Measurements from ENCODE around the gene CEP97.
A peak's percentile ranks its signal among the peaks of the same experiment; 100 is the strongest.
"Not testable (repeated sequence)": the region's sequence is repeated elsewhere in the genome, so short reads cannot be mapped to it uniquely, and the experiment has no call there.

The CEP97 gene

GRCh38 chr3:101690972-101691371 is 33.4 kb upstream of the CEP97 start:
- no peak overlapping the region for H2AFZ ChIP-seq (ENCODE audit: low read depth, low read length)
- H4K20me1 ChIP-seq (ENCODE audit: insufficient read depth, low read length): no peaks in the 10 kb centered on the region
- TF ChIP-seq EZH2phosphoT487 (IDR thresholded peaks at IDR 0.05; ENCODE audit: low read depth) (no peak), CTCF (IDR thresholded peaks at IDR 0.05; ENCODE audit: low read depth, low read length) (peak; percentile 30)
- H3K4me3 ChIP-seq (ENCODE audit: low read length): no peak overlapping the region; the same call in 1 of the 2 replicates
- peak overlapping the region; percentile 39 for H3K27ac ChIP-seq (ENCODE audit: low read length)
- H3K4me2 ChIP-seq (ENCODE audit: low read length): peak overlapping the region; percentile 58
- H3K36me3 ChIP-seq (replicated peaks; ENCODE audit: low read depth, low read length): peaks cover 3% of the 10 kb centered on the region
- no peak overlapping the region for H3K9ac ChIP-seq (ENCODE audit: low read length)
- peaks cover 22% of the 10 kb centered on the region for H3K4me1 ChIP-seq (ENCODE audit: low read length)
- H3K27me3 ChIP-seq (ENCODE audit: low read depth, low read length): no peaks in the 10 kb centered on the region
- H3K79me2 ChIP-seq (ENCODE audit: low read length): peaks cover 14% of the 10 kb centered on the region
- no peaks in the 10 kb centered on the region for H3K9me3 ChIP-seq (ENCODE audit: insufficient read depth, low read length)

GRCh38 chr3:101691685-101692671 is 32.4 kb upstream of the CEP97 start:
- peak overlapping the region; percentile 51 for H3K4me3 ChIP-seq (ENCODE audit: low read length)
- peak overlapping the region; percentile 39 for H3K27ac ChIP-seq (ENCODE audit: low read length)
- H3K27me3 ChIP-seq (ENCODE audit: low read depth, low read length); H4K20me1 ChIP-seq (ENCODE audit: insufficient read depth, low read length); H2AFZ ChIP-seq (ENCODE audit: low read depth, low read length); H3K79me2 ChIP-seq (ENCODE audit: low read length); H3K36me3 ChIP-seq (replicated peaks; ENCODE audit: low read depth, low read length); H3K9me3 ChIP-seq (ENCODE audit: insufficient read depth, low read length): not testable (repeated sequence)
- peak overlapping the region; percentile 44 for H3K9ac ChIP-seq (ENCODE audit: low read length)
- H3K4me2 ChIP-seq (ENCODE audit: low read length): peak overlapping the region; percentile 58
- peaks cover 22% of the 10 kb centered on the region for H3K4me1 ChIP-seq (ENCODE audit: low read length)

- Histone ChIP-seq H3K4me1 (ENCODE audit: low read length) (peaks cover 16% of the 10 kb centered on the region), H3K27ac (ENCODE audit: low read length) (0 out of 2 replicates have a peak overlapping the region, but pooled peaks have one; percentile 18), H3K4me2 (ENCODE audit: low read length) (peak overlapping the region; percentile 86), H2AFZ (ENCODE audit: low read depth, low read length) (peak overlapping the region; percentile 40; the same call in 1 of the 2 replicates), H3K9ac (ENCODE audit: low read length) (peak overlapping the region; percentile 52), H3K4me3 (ENCODE audit: low read length) (peak overlapping the region; percentile 73)
- H3K9me3 ChIP-seq (ENCODE audit: insufficient read depth, low read length); H3K36me3 ChIP-seq (replicated peaks; ENCODE audit: low read depth, low read length); H3K79me2 ChIP-seq (ENCODE audit: low read length); H3K27me3 ChIP-seq (ENCODE audit: low read depth, low read length); H4K20me1 ChIP-seq (ENCODE audit: insufficient read depth, low read length): not testable (repeated sequence)
- peak; percentile 58 for TF ChIP-seq CTCF (IDR thresholded peaks at IDR 0.05; ENCODE audit: low read depth, low read length)
These were observed 30.9 kb upstream of the CEP97 start for GRCh38 chr3:101693540-101693939.

- H3K4me2 ChIP-seq (ENCODE audit: low read length); H2AFZ ChIP-seq (ENCODE audit: low read depth, low read length); H3K4me3 ChIP-seq (ENCODE audit: low read length); H3K9ac ChIP-seq (ENCODE audit: low read length); H3K27me3 ChIP-seq (ENCODE audit: low read depth, low read length); H3K79me2 ChIP-seq (ENCODE audit: low read length); H4K20me1 ChIP-seq (ENCODE audit: insufficient read depth, low read length); H3K9me3 ChIP-seq (ENCODE audit: insufficient read depth, low read length); H3K27ac ChIP-seq (ENCODE audit: low read length); H3K36me3 ChIP-seq (replicated peaks; ENCODE audit: low read depth, low read length): not testable (repeated sequence)
- peaks cover 16% of the 10 kb centered on the region for H3K4me1 ChIP-seq (ENCODE audit: low read length)
These were observed 29.6 kb upstream of the CEP97 start for GRCh38 chr3:101694836-101695235.

- Histone ChIP-seq H3K27me3 (ENCODE audit: low read depth, low read length) (no peaks in the 10 kb centered on the region), H3K4me2 (ENCODE audit: low read length) (no peak overlapping the region), H3K9me3 (ENCODE audit: insufficient read depth, low read length) (no peaks in the 10 kb centered on the region), H3K9ac (ENCODE audit: low read length) (no peak overlapping the region), H3K79me2 (ENCODE audit: low read length) (no peaks in the 10 kb centered on the region), H3K4me3 (ENCODE audit: low read length) (no peak overlapping the region), H4K20me1 (ENCODE audit: insufficient read depth, low read length) (no peaks in the 10 kb centered on the region), H3K4me1 (ENCODE audit: low read length) (peaks cover 11% of the 10 kb centered on the region), H3K27ac (ENCODE audit: low read length) (no peak overlapping the region), H3K36me3 (replicated peaks; ENCODE audit: low read depth, low read length) (no peaks in the 10 kb centered on the region), H2AFZ (ENCODE audit: low read depth, low read length) (no peak overlapping the region)
- TF ChIP-seq EZH2phosphoT487 (IDR thresholded peaks at IDR 0.05; ENCODE audit: low read depth) (no peak), CTCF (IDR thresholded peaks at IDR 0.05; ENCODE audit: low read depth, low read length) (peak; percentile 72)
These were observed 28.5 kb upstream of the CEP97 start for GRCh38 chr3:101695779-101696372.

Measured in OCI-LY3 (cell line).